Thyroid gland (tissue), 4 donors: ENCODE data around the gene CYP2C9. TPM values are rescaled to one million over a fixed set of nuclear protein-coding genes. Genes with fewer than 3 reads are reported as not detected.

Experiments used
- DNase-seq, 2 donors: peaks; one replicate each; pipeline ENCODE4 v3.0.0-alpha.2; 2019
- H3K27ac ChIP-seq, 3 donors: fragments of 200-600 bp; sonication (generic); 1 replicate in 2 of 3; 2 replicates in 1 of 3; pipeline ENCODE4 v1.5.1; 2016 to 2019; ENCODE audit warnings: mild to moderate bottlenecking in 1 of 3, moderate library complexity in 1 of 3
- H3K27me3 ChIP-seq: fragments of 200-600 bp; sonication (generic); one replicate; pipeline ENCODE4 v1.5.1; 2019
- H3K36me3 ChIP-seq, 2 donors: fragments of 200-600 bp; sonication (generic); one replicate each; pipeline ENCODE4 v1.5.1; 2016 to 2019
- H3K4me1 ChIP-seq, 2 donors: fragments of 200-600 bp; sonication (generic); one replicate each; pipeline ENCODE4 v1.5.1; 2017 to 2019
- H3K4me3 ChIP-seq, 3 donors: fragments of 200-600 bp; sonication (generic); replicated peaks in 1 of 3; 1 replicate in 2 of 3; 2 replicates in 1 of 3; pipeline ENCODE4 v1.5.1; 2016; ENCODE audit warnings: mild to moderate bottlenecking in 1 of 3
- H3K9me3 ChIP-seq: fragments of 200-600 bp; sonication (generic); one replicate; pipeline ENCODE4 v1.5.1; 2017
- CTCF ChIP-seq, 6 experiments: fragments of 200-600 bp in 3 of 6; fragments of 450-650 bp in 3 of 6; sonication (generic) in 3 of 6; IDR thresholded peaks; one replicate each; pipeline ENCODE4 v1.5.1; 2016 to 2019; ENCODE audit warnings: antibody characterized with exemption in 6 of 6, mild to moderate bottlenecking in 2 of 6, inconsistent platforms in 1 of 6, moderate library complexity in 1 of 6
- POLR2A ChIP-seq, 2 donors: fragments of 450-650 bp; IDR thresholded peaks; one replicate each; pipeline ENCODE4 v1.6.1; 2017; ENCODE audit warnings: antibody characterized with exemption in 2 of 2, mild to moderate bottlenecking in 2 of 2, moderate library complexity in 1 of 2
- WGBS, 2 donors: methylation state at CpG; one replicate each; pipeline ENCODE4 v1.1.5; 2017; 5-methylcytosine and 5-hydroxymethylcytosine counted together
- intact Hi-C: fragments of 100-400 bp; cut with DNase I; formaldehyde crosslinking; loops from one replicate; pipeline ENCODE4 v1.15.1; 2023
- total RNA-seq, 4 donors: library from RNA; depleted of rRNA; stranded (reverse); fragments of >200 nt; gene quantifications; one replicate each; pipeline ENCODE4 v1.2.3, GENCODE V29; 2016

Gene CYP2C9
- total RNA-seq, 4 donors from 2014 or later, result not detected

- Histone ChIP-seq H3K4me3 (no peak overlapping the region), H3K9me3 (no peaks in the 10 kb centered on the region), H3K4me1 (peaks cover 0 to 10% of the 10 kb centered on the region in 2 donors), H3K36me3 (no peaks in the 10 kb centered on the region), H3K27me3 (no peaks in the 10 kb centered on the region), H3K27ac (no peak overlapping the region)
- TF ChIP-seq POLR2A (IDR thresholded peaks at IDR 0.05) (no peak), CTCF (IDR thresholded peaks at IDR 0.05) (no peak)
- 13 to 30% methylated on average over 6 of the region's 6 CpGs for WGBS, 2 donors
- peak; percentile 37 to 55 for DNase-seq
- intact Hi-C loops, result no loop called here
These were observed 59.3 kb downstream of the CYP2C9 start for GRCh38 chr10:94997741-94998174.

GRCh38 chr10:95026461-95026860 is 88.0 kb downstream of the CYP2C9 start:
- Histone ChIP-seq H3K4me3 (no peak overlapping the region), H3K9me3 (no peaks in the 10 kb centered on the region), H3K27me3 (no peaks in the 10 kb centered on the region), H3K27ac (peak overlapping the region; percentile 10 to 70 (median 49)), H3K4me1 (peaks cover 2 to 24% of the 10 kb centered on the region in 2 donors), H3K36me3 (no peaks in the 10 kb centered on the region)
- TF ChIP-seq CTCF (IDR thresholded peaks at IDR 0.05) (no peak), POLR2A (IDR thresholded peaks at IDR 0.05) (no peak)
- intact Hi-C loops, result no loop called here
- 57 to 67% methylated on average over 1 to 2 of the region's 2 CpGs for WGBS, 2 donors
- DNase-seq, result peak; percentile 80

- intact Hi-C loops, result no loop called here
- no peak for DNase-seq
- Histone ChIP-seq H3K27me3 (no peaks in the 10 kb centered on the region), H3K4me3 (no peak overlapping the region), H3K9me3 (no peaks in the 10 kb centered on the region), H3K36me3 (no peaks in the 10 kb centered on the region), H3K4me1 (peaks cover 22 to 39% of the 10 kb centered on the region in 2 donors), H3K27ac (no peak overlapping the region)
- TF ChIP-seq CTCF (IDR thresholded peaks at IDR 0.05), result no peak
- no peak for TF ChIP-seq POLR2A (IDR thresholded peaks at IDR 0.05)
These were observed 93.2 kb downstream of the CYP2C9 start for GRCh38 chr10:95031656-95032055.

GRCh38 chr10:95034401-95034800 is 95.9 kb downstream of the CYP2C9 start:
- H3K27ac ChIP-seq, result peak overlapping the region in 2 of 3 donors; percentile 75 to 81
- intact Hi-C loops, result no loop called here
- no peaks in the 10 kb centered on the region for H3K27me3 ChIP-seq
- 88 to 89% methylated on average over 4 of the region's 4 CpGs for WGBS, 2 donors
- no peaks in the 10 kb centered on the region for H3K36me3 ChIP-seq
- DNase-seq, result no peak
- TF ChIP-seq POLR2A (IDR thresholded peaks at IDR 0.05) (no peak), CTCF (IDR thresholded peaks at IDR 0.05) (no peak)
- no peaks in the 10 kb centered on the region for H3K9me3 ChIP-seq
- H3K4me1 ChIP-seq, result peaks cover 23 to 33% of the 10 kb centered on the region in 2 donors
- no peak overlapping the region for H3K4me3 ChIP-seq

GRCh38 chr10:95035332-95036295 is 97.2 kb downstream of the CYP2C9 start:
- WGBS, 2 donors, result 26 to 29% methylated on average over 4 of the region's 4 CpGs
- TF ChIP-seq POLR2A (IDR thresholded peaks at IDR 0.05) (no peak), CTCF (IDR thresholded peaks at IDR 0.05) (no peak)
- intact Hi-C loops, result no loop called here
- Histone ChIP-seq H3K36me3 (no peaks in the 10 kb centered on the region), H3K9me3 (no peaks in the 10 kb centered on the region), H3K4me1 (peaks cover 27 to 32% of the 10 kb centered on the region in 2 donors), H3K4me3 (no peak overlapping the region), H3K27ac (peak overlapping the region; percentile 75 to 81 (median 76)), H3K27me3 (no peaks in the 10 kb centered on the region)
- DNase-seq, result peak; percentile 66 to 72
